Pancreas (tissue), 10 donors: ENCODE results near the gene KMT2A. TPM values are rescaled to one million over a fixed set of nuclear protein-coding genes. Genes with fewer than 3 reads are reported as not detected.
"Not testable (repeated sequence)": the region's sequence is repeated elsewhere in the genome, so short reads cannot be mapped to it uniquely, and the experiment has no call there.

Experiments used
- ATAC-seq, 4 donors: fragments of 200-7000 bp; cut with Tn5 transposase; one replicate each; pipeline versions ENCODE4 v1.8.0 to v1.9.1; 2020; ENCODE audit warnings: mild to moderate bottlenecking in 4 of 4, moderate library complexity in 4 of 4
- DNase-seq, 6 donors: peaks; one replicate each; pipeline ENCODE4 v3.0.0-alpha.2; 2020
- FAIRE-seq: peaks from 2 replicates; lab custom pipeline; 2012; peaks lifted over from hg19 to GRCh38; lab: Jason Lieb, UNC
- H3K27ac ChIP-seq, 4 donors: fragments of 200-600 bp; sonication (generic); 1 replicate in 3 of 4; 2 replicates in 1 of 4; pipeline versions ENCODE4 v1.5.0 to v1.8.0; 2020
- H3K27me3 ChIP-seq, 4 donors: fragments of 200-600 bp; one replicate each; pipeline ENCODE4 v1.8.0; 2021
- H3K36me3 ChIP-seq, 3 donors: fragments of 200-600 bp; sonication (generic) in 1 of 3; one replicate each; pipeline versions ENCODE4 v1.5.0 to v1.8.0; 2020 to 2021
- H3K4me1 ChIP-seq, 3 donors: fragments of 200-600 bp; one replicate each; pipeline ENCODE4 v1.8.0; 2021
- H3K4me3 ChIP-seq, 4 donors: fragments of 200-600 bp; sonication (generic) in 2 of 4; one replicate each; pipeline versions ENCODE4 v1.5.0 to v1.8.0; 2020 to 2021
- H3K9me3 ChIP-seq, 4 donors: fragments of 200-600 bp; one replicate each; pipeline ENCODE4 v1.8.0; 2021
- WGBS, 2 donors: extraction: QIAGEN DNeasy Blood & Tissue Kit; methylation state at CpG; one replicate each; pipeline ENCODE4 v1.1.7; 2013; 5-methylcytosine and 5-hydroxymethylcytosine counted together
- intact Hi-C, 3 donors: fragments of 100-400 bp; cut with DNase I; formaldehyde crosslinking; loops; one replicate each; pipeline versions ENCODE4 v1.11.1 to v1.14.2; 2022
- polyA plus RNA-seq, 2 donors: library from polyadenylated mRNA; stranded (reverse); fragments of 200-250 nt; gene quantifications; one replicate each; pipeline ENCODE4 v1.2.3, GENCODE V29; 2013
- total RNA-seq, 6 donors: library from RNA; stranded (reverse); fragmentation: NEBNext Ultra II Directional in 4 of 6; extraction: Animal tissue kit (Norgen Biotek cat#: 25700) in 4 of 6; gene quantifications; one replicate each; pipeline versions ENCODE4 v1.2.1 to v1.2.4, GENCODE V29; 2021 to 2023
- TF ChIP-seq, protein P1 (sequence below), 4 donors: fragments of 200-600 bp; sonication (generic) in 3 of 4; IDR thresholded peaks; one replicate each; pipeline versions ENCODE4 v1.5.0 to v1.8.0; 2021; ENCODE audit warnings: antibody characterized with exemption in 4 of 4
- donor health status: healthy with polysubstance abuse.
- donor health status: DM: no; HTN: no; CAD: no; lungs with moderate emphysema.
- donor health status: DM: no; HTN: no; CAD: no.
- donor health status: control.
- donor health status: control.
- donor health status: Bipolar disorder and iron deficiency.
- donor health status: DM: yes; HTN: yes; CAD: no.
- donor health status: DM: no; HTN: no; CAD: no.
- donor health status: DM: no; HTN: no; CAD: no.
- donor health status: DM: yes; HTN: yes; CAD: no.

The KMT2A gene
- total and polyA plus RNA-seq, 8 donors = 13.9 to 46.3 (median 32.4) TPM

DNA sequence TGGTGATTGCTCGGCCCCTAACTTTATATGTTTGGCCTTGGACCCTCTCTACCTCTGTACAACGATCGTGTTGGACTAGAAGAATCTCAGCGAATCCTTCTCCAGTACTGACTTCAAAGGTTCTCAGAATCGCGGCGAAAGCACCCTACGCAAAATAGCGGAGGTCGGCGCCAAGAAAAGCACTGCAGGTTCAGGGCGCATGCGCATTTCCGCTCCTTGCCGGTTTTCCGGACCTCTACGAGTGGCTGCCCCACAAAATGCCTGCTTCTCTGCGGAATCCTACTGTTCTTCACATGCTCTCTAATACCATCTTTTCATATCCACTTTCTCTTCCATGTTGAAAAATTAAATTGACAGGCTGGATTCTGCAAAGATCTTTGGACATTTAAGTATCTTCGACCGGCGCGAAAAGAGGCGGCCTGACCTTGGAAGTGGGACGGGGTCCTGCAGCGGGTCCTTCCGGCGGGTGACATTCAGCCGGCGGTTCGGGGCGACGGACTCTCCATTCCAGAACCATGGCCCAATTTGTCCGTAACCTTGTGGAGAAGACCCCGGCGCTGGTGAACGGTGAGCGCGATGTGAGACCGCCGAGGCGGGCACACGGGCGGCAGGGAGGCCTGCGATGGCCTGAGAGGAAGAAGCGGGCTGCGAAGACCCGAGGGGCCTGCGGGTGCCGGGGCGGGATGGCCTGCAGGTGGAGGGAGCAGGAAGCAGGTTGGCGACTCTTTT, 35.0 kb upstream of the KMT2A start, which contains the start of gene ATP5MG:
Gene ATP5MG, plus strand, starts transcription at position 456 of the 729 bp plus-strand sequence. Its CDS starts 60 bp downstream, at position 516.
- FAIRE-seq = peak; percentile 66
- WGBS, 2 donors = 0 to 1% methylated on average over 51 of the region's 51 CpGs
- H3K36me3 ChIP-seq = peaks cover 0 to 7% (median 7%) of the 10 kb centered on the region in 3 donors
- intact Hi-C loops = no loop called here
- no peaks in the 10 kb centered on the region for H3K27me3 ChIP-seq
- DNase-seq = peak; percentile 87 to 96 (median 90)
- TF ChIP-seq, protein P1, sequence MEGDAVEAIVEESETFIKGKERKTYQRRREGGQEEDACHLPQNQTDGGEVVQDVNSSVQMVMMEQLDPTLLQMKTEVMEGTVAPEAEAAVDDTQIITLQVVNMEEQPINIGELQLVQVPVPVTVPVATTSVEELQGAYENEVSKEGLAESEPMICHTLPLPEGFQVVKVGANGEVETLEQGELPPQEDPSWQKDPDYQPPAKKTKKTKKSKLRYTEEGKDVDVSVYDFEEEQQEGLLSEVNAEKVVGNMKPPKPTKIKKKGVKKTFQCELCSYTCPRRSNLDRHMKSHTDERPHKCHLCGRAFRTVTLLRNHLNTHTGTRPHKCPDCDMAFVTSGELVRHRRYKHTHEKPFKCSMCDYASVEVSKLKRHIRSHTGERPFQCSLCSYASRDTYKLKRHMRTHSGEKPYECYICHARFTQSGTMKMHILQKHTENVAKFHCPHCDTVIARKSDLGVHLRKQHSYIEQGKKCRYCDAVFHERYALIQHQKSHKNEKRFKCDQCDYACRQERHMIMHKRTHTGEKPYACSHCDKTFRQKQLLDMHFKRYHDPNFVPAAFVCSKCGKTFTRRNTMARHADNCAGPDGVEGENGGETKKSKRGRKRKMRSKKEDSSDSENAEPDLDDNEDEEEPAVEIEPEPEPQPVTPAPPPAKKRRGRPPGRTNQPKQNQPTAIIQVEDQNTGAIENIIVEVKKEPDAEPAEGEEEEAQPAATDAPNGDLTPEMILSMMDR (IDR thresholded peaks at IDR 0.05) = no peak
- H3K4me1 ChIP-seq = peaks cover 9 to 20% (median 15%) of the 10 kb centered on the region in 3 donors
- H3K4me3 ChIP-seq = peak within 1 kb of the TSS; percentile 50 to 89 (median 69)
- ATAC-seq = peak; percentile 91 to 94 (median 92)
- H3K9me3 ChIP-seq = no peaks in the 10 kb centered on the region
- H3K27ac ChIP-seq = peak within 1 kb of the TSS; percentile 53 to 92 (median 72)

DNA sequence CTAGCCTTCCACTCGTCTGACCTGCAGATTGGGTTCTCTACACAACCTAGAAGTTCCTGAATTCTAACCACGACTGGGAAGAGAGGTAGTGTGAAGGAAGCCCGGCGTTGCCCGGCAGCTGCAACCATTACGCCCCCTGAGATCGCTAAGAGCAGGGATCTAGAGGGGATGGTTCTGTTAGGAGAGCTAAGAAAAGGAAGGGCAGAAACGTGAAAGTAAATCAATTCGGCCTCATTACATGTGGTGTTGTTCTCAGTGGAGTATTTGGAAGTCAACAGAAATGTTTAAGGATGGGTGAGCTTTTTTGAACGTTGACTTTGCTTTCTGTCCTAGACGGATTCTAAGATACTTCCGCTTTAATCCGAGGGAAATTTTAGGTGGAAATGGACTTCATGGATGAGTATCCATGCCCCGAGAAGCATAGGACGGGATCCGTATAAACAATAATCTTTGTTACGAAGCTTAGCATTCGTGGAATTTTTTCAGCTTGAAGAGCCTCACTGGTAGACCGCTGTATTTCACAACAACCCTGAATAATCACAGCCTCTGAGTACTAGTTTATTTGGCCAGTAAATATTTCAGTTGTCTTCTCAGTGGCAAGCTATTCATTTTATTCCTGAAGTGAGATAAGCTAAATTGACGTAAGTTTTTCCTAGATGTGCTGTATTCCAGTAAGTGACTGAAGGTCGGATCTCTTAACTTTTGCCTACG, 34.3 kb upstream of the KMT2A start:
- no peaks in the 10 kb centered on the region for H3K27me3 ChIP-seq
- H3K36me3 ChIP-seq = peaks cover 0 to 1% (median 0%) of the 10 kb centered on the region in 3 donors
- WGBS, 2 donors = 1% methylated on average over 22 of the region's 22 CpGs
- intact Hi-C loops = no loop called here
- DNase-seq (no peak), FAIRE-seq (no peak), ATAC-seq (peak in 2 of 4 donors; percentile 3 to 49)
- H3K27ac ChIP-seq = peak overlapping the region; percentile 53 to 92 (median 72)
- TF ChIP-seq, protein P1 (IDR thresholded peaks at IDR 0.05) = no peak
- peak overlapping the region; percentile 50 to 89 (median 69) for H3K4me3 ChIP-seq
- H3K4me1 ChIP-seq = peaks cover 9 to 20% (median 15%) of the 10 kb centered on the region in 3 donors
- H3K9me3 ChIP-seq = no peaks in the 10 kb centered on the region

DNA sequence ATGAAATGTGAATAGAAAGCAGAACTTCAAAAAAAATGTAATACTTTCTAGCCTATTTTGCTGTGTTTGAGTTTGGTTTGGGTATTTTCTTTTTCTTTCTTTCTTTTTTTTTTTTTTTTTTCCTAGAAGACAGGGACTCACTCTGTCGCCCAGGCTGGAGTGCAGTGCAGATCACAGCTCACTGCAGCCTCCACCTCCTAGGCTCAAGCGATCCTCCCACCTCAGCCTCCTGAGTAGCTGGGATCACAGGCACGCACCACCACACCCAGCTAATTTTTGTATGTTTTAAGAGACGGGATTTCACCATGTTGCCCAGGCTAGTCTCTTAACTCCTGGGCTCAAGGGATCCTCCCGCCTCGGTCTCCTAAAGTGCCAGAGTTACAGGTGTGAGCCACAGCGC, 33.7 kb upstream of the KMT2A start:
- H3K4me3 ChIP-seq = peak overlapping the region; percentile 50 to 89 (median 69)
- FAIRE-seq, DNase-seq, H3K9me3 ChIP-seq, intact Hi-C loops, H3K27me3 ChIP-seq, H3K27ac ChIP-seq, H3K36me3 ChIP-seq, ATAC-seq: not testable (repeated sequence)
- peaks cover 9 to 20% (median 15%) of the 10 kb centered on the region in 3 donors for H3K4me1 ChIP-seq
- 69 to 73% methylated on average over 7 of the region's 7 CpGs for WGBS, 2 donors

DNA sequence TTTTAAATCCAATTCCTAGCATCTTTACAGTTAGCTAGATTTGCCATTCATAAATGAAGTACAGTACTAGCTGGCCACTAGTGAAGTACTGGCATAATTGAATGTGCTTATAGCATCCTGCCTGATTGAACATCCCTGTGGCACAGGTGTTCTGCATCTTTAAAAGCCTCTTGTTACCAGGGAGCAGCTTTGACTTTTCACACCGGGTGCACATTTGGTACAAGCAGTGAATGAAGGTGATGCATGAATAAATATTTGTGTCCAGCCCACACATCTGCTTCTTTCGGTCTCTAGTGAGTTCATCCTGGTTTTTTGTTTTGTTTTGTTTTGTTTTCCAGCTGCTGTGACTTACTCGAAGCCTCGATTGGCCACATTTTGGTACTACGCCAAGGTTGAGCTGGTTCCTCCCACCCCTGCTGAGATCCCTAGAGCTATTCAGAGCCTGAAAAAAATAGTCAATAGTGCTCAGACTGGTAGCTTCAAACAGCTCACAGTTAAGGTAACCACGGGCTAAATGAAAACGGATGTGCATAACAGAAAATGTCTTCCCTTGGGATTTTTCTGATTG, 29.6 kb upstream of the KMT2A start:
- H3K36me3 ChIP-seq = no peaks in the 10 kb centered on the region

More for the DNA sequence above, 29.6 kb upstream of the KMT2A start:
- Histone ChIP-seq H3K9me3 (no peaks in the 10 kb centered on the region), H3K4me1 (peaks cover 9 to 17% (median 15%) of the 10 kb centered on the region in 3 donors), H3K4me3 (no peak overlapping the region), H3K27ac (no peak overlapping the region), H3K27me3 (no peaks in the 10 kb centered on the region)
- no peak for FAIRE-seq
- TF ChIP-seq, protein P1 (IDR thresholded peaks at IDR 0.05) = no peak
- no peak for DNase-seq
- intact Hi-C loops = no loop called here
- 60 to 71% methylated on average over 7 of the region's 7 CpGs for WGBS, 2 donors
- ATAC-seq = peak in 2 of 4 donors; percentile 59 to 61
